GM12801 (cell line): ENCODE data around the gene KLF16.

Experiments
- TF ChIP-seq, protein P1 (sequence below): IDR thresholded peaks from one replicate; pipeline ENCODE4 v1.5.1; 2011; ENCODE audit warnings: control low read depth; ENCODE audit not compliant: insufficient read length; ENCODE audit errors: extremely low read depth

Gene KLF16

GRCh38 chr19:1833540-1833939 is 29.8 kb downstream of the KLF16 start:
- TF ChIP-seq, protein P1, sequence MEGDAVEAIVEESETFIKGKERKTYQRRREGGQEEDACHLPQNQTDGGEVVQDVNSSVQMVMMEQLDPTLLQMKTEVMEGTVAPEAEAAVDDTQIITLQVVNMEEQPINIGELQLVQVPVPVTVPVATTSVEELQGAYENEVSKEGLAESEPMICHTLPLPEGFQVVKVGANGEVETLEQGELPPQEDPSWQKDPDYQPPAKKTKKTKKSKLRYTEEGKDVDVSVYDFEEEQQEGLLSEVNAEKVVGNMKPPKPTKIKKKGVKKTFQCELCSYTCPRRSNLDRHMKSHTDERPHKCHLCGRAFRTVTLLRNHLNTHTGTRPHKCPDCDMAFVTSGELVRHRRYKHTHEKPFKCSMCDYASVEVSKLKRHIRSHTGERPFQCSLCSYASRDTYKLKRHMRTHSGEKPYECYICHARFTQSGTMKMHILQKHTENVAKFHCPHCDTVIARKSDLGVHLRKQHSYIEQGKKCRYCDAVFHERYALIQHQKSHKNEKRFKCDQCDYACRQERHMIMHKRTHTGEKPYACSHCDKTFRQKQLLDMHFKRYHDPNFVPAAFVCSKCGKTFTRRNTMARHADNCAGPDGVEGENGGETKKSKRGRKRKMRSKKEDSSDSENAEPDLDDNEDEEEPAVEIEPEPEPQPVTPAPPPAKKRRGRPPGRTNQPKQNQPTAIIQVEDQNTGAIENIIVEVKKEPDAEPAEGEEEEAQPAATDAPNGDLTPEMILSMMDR, result no peak

- TF ChIP-seq, protein P1, result no peak
Observed at GRCh38 chr19:1832046-1832663, 31.2 kb downstream of the KLF16 start.

DNA sequence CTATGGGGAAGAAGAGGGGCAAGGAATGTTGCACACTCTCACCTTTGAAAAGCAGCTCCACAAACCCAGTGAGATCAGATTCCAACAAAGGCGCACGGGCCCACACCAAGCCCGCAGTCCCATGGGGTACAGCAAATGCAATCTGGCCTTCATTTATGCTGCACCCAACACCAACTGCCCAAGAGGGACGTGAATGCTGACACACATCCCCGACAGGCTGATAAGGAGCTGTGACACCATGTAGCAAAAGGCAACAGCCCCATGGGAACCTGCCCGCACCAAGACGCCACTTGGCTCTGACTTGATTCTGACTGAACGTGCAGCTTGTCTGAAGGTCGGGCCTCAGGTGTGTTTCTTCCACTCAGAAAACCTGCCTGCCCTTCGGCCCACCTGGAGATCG is 32.4 kb downstream of the KLF16 start:
- TF ChIP-seq, protein P1, result no peak

DNA sequence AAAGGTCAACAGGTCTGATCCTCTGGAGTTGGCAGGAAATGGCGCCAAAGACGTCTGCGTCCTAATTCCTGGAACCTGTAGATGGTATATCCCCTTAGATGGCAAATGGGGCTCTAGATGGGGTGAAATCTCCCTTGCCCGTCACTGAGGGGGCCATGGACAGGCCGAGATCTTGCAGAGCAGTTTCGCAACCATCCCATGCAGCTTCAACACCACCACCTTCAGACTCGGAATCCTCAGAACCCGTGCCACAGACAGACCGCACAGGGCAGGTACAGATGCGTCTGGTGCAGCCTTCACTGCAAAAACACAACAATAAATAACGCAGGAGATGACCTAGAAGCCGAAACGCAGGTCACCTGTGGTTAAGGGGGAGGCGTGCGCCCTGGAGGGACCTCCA is 32.8 kb downstream of the KLF16 start:
- TF ChIP-seq, protein P1, result no peak

- TF ChIP-seq, protein P1, result no peak
Observed at GRCh38 chr19:1829958-1830357, 33.4 kb downstream of the KLF16 start.

GRCh38 chr19:1828279-1829238 is 34.8 kb downstream of the KLF16 start:
- TF ChIP-seq, protein P1, result no peak

DNA sequence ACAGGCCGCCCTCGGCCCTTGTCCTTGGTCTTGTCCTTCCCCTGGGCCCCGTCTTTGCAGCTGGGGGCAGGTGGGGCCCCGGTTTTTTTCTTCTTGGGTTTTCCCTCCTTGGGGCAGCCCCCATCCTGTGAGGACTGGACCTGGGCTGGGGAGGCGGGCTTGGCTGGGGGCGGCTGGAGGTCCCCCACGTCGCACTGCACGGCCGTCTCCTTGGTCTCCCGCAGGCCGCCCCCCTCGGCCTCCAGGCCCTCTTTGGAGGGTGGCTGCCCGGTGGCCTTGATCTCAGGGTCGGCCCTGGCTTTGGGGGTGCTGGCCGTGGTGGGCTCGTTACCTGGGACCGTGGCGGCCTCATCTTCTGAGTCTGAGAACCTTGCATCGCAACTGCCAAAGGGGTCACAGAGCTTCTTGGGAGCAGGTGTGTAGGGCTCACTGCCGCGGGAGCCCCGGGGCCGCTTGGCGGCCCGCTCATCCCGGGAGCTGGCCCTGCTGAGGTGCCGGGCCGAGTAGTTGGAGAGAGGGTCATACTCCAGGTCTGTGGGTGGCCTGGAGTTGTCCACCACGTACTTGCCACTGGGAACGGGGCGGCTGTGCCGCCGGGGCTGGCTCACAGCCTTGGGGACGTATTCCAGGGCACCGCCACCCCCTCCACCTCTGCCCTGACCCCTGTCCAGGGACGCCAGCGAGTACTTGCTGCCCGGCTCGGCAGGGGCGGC is 35.7 kb downstream of the KLF16 start:
- TF ChIP-seq, protein P1, result no peak
